Measurements from ENCODE around the gene SLC5A12. TPM values are rescaled to one million over a fixed set of nuclear protein-coding genes. Genes with fewer than 3 reads are reported as not detected.

Gene SLC5A12
- total and polyA plus RNA-seq, 2 donors from 2014 or later, result 0.94 to 227 TPM

DNA sequence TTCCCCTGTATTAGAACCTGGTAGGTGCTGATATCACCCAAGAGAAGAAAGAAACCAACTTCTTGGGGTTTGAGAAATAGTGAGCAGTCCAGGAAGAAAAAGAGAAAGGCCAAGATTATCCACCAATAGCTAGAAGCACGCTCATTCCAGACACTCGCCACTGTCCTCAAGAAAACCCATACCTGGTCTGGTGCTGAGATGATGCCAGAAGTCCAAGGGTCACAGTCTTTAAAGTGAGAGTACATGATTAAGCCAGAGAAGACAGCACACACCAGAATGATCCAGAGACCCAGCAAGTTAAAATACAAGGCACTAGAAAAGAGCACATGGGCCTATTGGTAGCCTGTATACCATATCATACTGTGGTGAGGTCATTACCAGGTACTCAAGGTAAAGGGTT lies 23.6 kb downstream of the SLC5A12 start:
- Histone ChIP-seq H3K27ac (ENCODE audit: low read depth in 2 of 2, low read length in 2 of 2) (peak overlapping the region in 1 of 2 donors; percentile 46), H3K9me3 (ENCODE audit: control insufficient read depth in 2 of 3, insufficient read depth in 1 of 3, low read length in 3 of 3) (no peaks in the 10 kb centered on the region), H3K27me3 (ENCODE audit: control insufficient read depth, insufficient read depth, low read length) (no peaks in the 10 kb centered on the region), H3K4me1 (ENCODE audit: control insufficient read depth in 2 of 3, insufficient read depth in 2 of 3, low read depth in 1 of 3, low read length in 3 of 3) (no peaks in the 10 kb centered on the region), H3K9ac (ENCODE audit: low read length in 3 of 3) (no peak overlapping the region), H3K4me3 (ENCODE audit: low read length in 3 of 3) (no peak overlapping the region), H3K36me3 (ENCODE audit: control insufficient read depth in 2 of 3, insufficient read depth in 3 of 3, low read length in 3 of 3) (peaks cover 0 to 24% (median 5%) of the 10 kb centered on the region in 3 donors)
- TF ChIP-seq, protein P1, sequence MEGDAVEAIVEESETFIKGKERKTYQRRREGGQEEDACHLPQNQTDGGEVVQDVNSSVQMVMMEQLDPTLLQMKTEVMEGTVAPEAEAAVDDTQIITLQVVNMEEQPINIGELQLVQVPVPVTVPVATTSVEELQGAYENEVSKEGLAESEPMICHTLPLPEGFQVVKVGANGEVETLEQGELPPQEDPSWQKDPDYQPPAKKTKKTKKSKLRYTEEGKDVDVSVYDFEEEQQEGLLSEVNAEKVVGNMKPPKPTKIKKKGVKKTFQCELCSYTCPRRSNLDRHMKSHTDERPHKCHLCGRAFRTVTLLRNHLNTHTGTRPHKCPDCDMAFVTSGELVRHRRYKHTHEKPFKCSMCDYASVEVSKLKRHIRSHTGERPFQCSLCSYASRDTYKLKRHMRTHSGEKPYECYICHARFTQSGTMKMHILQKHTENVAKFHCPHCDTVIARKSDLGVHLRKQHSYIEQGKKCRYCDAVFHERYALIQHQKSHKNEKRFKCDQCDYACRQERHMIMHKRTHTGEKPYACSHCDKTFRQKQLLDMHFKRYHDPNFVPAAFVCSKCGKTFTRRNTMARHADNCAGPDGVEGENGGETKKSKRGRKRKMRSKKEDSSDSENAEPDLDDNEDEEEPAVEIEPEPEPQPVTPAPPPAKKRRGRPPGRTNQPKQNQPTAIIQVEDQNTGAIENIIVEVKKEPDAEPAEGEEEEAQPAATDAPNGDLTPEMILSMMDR (IDR thresholded peaks at IDR 0.05; ENCODE audit: borderline replicate concordance, extremely low read depth, insufficient read depth), result no peak
- DNase-seq (no peak), FAIRE-seq (no peak)
- intact Hi-C loops (cut with DNase I), result no loop called here

DNA sequence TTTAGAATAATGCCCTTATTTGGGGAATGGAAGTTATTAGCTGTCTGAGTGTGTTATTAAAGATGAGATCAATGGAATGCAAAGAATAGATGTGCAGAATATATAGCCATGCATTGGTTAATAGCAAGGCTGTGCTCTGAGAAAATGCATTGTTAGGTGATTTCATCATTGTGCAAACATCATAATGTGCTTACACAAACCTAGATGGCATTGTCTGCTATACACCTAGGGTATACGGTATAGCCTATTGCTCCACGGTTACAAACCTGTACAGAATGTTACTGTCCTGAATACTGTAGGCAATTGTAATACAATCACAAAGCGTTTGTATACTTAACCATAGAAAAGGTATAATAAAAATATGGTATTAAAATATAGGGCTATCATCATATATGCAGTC lies 25.5 kb downstream of the SLC5A12 start:
- intact Hi-C loops (cut with DNase I), result no loop called here
- H3K4me1 ChIP-seq (ENCODE audit: control insufficient read depth in 2 of 3, insufficient read depth in 2 of 3, low read depth in 1 of 3, low read length in 3 of 3), result no peaks in the 10 kb centered on the region
- no peak overlapping the region for H3K27ac ChIP-seq (ENCODE audit: low read depth in 2 of 2, low read length in 2 of 2)
- no peaks in the 10 kb centered on the region for H3K9me3 ChIP-seq (ENCODE audit: control insufficient read depth in 2 of 3, insufficient read depth in 1 of 3, low read length in 3 of 3)
- no peak overlapping the region for H3K4me3 ChIP-seq (ENCODE audit: low read length in 3 of 3)
- DNase-seq, result no peak
- TF ChIP-seq, protein P1 (IDR thresholded peaks at IDR 0.05; ENCODE audit: borderline replicate concordance, extremely low read depth, insufficient read depth), result no peak
- H3K27me3 ChIP-seq (ENCODE audit: control insufficient read depth, insufficient read depth, low read length), result no peaks in the 10 kb centered on the region
- peaks cover 0 to 17% (median 7%) of the 10 kb centered on the region in 3 donors for H3K36me3 ChIP-seq (ENCODE audit: control insufficient read depth in 2 of 3, insufficient read depth in 3 of 3, low read length in 3 of 3)
- no peak for FAIRE-seq
- no peak overlapping the region for H3K9ac ChIP-seq (ENCODE audit: low read length in 3 of 3)

DNA sequence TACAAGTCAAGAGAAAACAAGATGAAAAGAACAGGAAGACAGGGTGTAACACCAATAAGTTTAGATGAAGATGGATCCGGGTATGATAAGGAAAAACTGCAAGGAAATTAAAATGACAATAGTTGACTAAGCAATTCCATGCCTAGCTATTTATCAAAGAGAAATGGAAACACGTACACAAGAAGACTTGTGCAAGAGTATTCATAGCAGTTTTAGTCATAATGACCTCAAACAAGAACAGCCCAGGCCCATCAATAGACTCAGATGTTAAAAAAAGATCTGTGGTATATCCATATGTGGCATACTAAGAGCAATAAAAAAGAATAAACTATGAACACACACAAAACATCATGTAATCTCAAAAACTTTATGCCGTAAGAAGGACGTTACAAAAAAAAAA lies 33.2 kb downstream of the SLC5A12 start:
- H3K4me1 ChIP-seq (ENCODE audit: control insufficient read depth in 2 of 3, insufficient read depth in 2 of 3, low read depth in 1 of 3, low read length in 3 of 3), result no peaks in the 10 kb centered on the region
- intact Hi-C loops (cut with DNase I), result no loop called here
- TF ChIP-seq, protein P1 (IDR thresholded peaks at IDR 0.05; ENCODE audit: borderline replicate concordance, extremely low read depth, insufficient read depth), result no peak
- no peaks in the 10 kb centered on the region for H3K27me3 ChIP-seq (ENCODE audit: control insufficient read depth, insufficient read depth, low read length)
- no peak overlapping the region for H3K4me3 ChIP-seq (ENCODE audit: low read length in 3 of 3)
- peaks cover 0 to 22% (median 7%) of the 10 kb centered on the region in 3 donors for H3K36me3 ChIP-seq (ENCODE audit: control insufficient read depth in 2 of 3, insufficient read depth in 3 of 3, low read length in 3 of 3)
- no peaks in the 10 kb centered on the region for H3K9me3 ChIP-seq (ENCODE audit: control insufficient read depth in 2 of 3, insufficient read depth in 1 of 3, low read length in 3 of 3)
- H3K27ac ChIP-seq (ENCODE audit: low read depth in 2 of 2, low read length in 2 of 2), result no peak overlapping the region
- DNase-seq, result no peak
- H3K9ac ChIP-seq (ENCODE audit: low read length in 3 of 3), result no peak overlapping the region
- no peak for FAIRE-seq

DNA sequence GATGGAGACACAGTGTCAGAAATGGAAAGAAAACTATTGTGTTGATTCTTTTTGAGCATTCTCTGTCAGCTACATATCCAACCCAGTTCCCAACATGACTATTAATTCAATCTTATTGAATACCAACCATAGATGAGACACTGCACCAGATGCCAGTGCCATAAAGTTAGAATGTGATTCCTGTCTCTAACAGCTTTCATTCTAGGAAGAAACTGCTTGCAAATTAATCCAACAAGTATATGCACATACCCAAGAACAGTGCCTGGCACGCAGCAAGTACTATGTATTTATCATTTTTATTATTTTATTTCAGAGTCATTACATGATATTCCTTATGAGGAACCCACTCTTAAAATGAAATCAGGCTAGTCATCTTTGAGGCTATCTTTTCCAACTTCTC lies 34.5 kb downstream of the SLC5A12 start:
- no peak overlapping the region for H3K27ac ChIP-seq (ENCODE audit: low read depth in 2 of 2, low read length in 2 of 2)
- TF ChIP-seq, protein P1 (IDR thresholded peaks at IDR 0.05; ENCODE audit: borderline replicate concordance, extremely low read depth, insufficient read depth), result no peak
- no peak overlapping the region for H3K9ac ChIP-seq (ENCODE audit: low read length in 3 of 3)
- no peaks in the 10 kb centered on the region for H3K27me3 ChIP-seq (ENCODE audit: control insufficient read depth, insufficient read depth, low read length)
- H3K9me3 ChIP-seq (ENCODE audit: control insufficient read depth in 2 of 3, insufficient read depth in 1 of 3, low read length in 3 of 3), result no peaks in the 10 kb centered on the region
- H3K4me1 ChIP-seq (ENCODE audit: control insufficient read depth in 2 of 3, insufficient read depth in 2 of 3, low read depth in 1 of 3, low read length in 3 of 3), result no peaks in the 10 kb centered on the region
- peaks cover 0 to 26% (median 6%) of the 10 kb centered on the region in 3 donors for H3K36me3 ChIP-seq (ENCODE audit: control insufficient read depth in 2 of 3, insufficient read depth in 3 of 3, low read length in 3 of 3)
- intact Hi-C loops (cut with DNase I), result no loop called here
- DNase-seq, result no peak
- H3K4me3 ChIP-seq (ENCODE audit: low read length in 3 of 3), result no peak overlapping the region
- no peak for FAIRE-seq
